GM10847 (cell line): ENCODE results near the gene PIK3R4.

Experiments used
- POLR2A ChIP-seq: IDR thresholded peaks from 2 replicates; pipeline ENCODE4 v1.6.1; 2011; ENCODE audit not compliant: insufficient read length; ENCODE audit errors: extremely low read depth

Gene PIK3R4

GRCh38 chr3:130746246-130747039 is at the start of gene PIK3R4:
Gene PIK3R4, minus strand, starts transcription at chr3:130746829. Its CDS starts 1,611 bp downstream, at chr3:130745218.
- peak; percentile 68 for TF ChIP-seq POLR2A

GRCh38 chr3:130795396-130795795 is 48.8 kb upstream of the PIK3R4 start:
- TF ChIP-seq POLR2A, result no peak

- no peak for TF ChIP-seq POLR2A
These were observed 45.6 kb upstream of the PIK3R4 start for GRCh38 chr3:130792246-130792645.

- no peak for TF ChIP-seq POLR2A
These were observed 43.2 kb upstream of the PIK3R4 start for GRCh38 chr3:130789782-130790322.

- TF ChIP-seq POLR2A, result no peak
These were observed 40.9 kb upstream of the PIK3R4 start for GRCh38 chr3:130787422-130788068.

- no peak for TF ChIP-seq POLR2A
These were observed 39.7 kb upstream of the PIK3R4 start for GRCh38 chr3:130786306-130786705.

- TF ChIP-seq POLR2A, result no peak
These were observed 37.0 kb upstream of the PIK3R4 start for GRCh38 chr3:130783629-130784028.

- no peak for TF ChIP-seq POLR2A
These were observed 32.9 kb upstream of the PIK3R4 start for GRCh38 chr3:130779486-130779885.

GRCh38 chr3:130779031-130779430 is 32.4 kb upstream of the PIK3R4 start:
- TF ChIP-seq POLR2A, result no peak

GRCh38 chr3:130773366-130773765 is 26.7 kb upstream of the PIK3R4 start:
- no peak for TF ChIP-seq POLR2A

- no peak for TF ChIP-seq POLR2A
These were observed 25.5 kb upstream of the PIK3R4 start for GRCh38 chr3:130772129-130772528.

- TF ChIP-seq POLR2A, result no peak
These were observed 24.0 kb upstream of the PIK3R4 start for GRCh38 chr3:130770644-130771043.

GRCh38 chr3:130761730-130762311 is 15.2 kb upstream of the PIK3R4 start:
- TF ChIP-seq POLR2A, result no peak

- no peak for TF ChIP-seq POLR2A
These were observed 14.3 kb upstream of the PIK3R4 start for GRCh38 chr3:130760922-130761321.

- TF ChIP-seq POLR2A, result no peak
These were observed 13.2 kb upstream of the PIK3R4 start for GRCh38 chr3:130759692-130760338.
